ENCODE data around the gene ERMN.

ERMN gene

DNA sequence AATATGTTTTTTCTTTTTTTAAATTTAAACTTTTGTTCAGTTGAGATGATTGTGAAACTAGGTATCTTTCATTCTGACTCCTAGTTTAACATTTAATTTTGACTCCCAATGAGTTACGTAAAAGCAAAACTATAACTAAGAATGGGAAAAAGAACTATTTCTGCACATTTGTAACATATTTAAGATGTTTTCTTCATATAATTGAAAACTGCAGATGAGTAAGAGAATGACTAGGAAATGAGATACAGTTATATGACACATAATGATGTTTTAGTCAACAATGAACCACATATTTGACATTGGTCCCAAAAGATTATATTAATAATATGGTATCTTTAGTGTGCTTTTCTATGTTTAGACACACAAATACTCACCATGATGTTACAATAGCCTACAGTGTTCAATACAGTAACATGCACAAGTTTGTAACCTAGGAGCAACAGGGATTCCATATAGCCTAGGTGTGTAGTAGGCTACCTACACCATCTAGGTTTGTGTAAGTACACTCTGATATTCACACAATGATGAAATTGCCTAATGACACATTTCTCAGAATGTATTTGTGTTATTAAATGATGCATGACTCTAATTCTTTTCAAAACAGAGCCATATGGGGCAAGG lies 12.6 kb downstream of the ERMN start:
- no peak for ATAC-seq (ENCODE audit: insufficient read depth, low read depth)
- Histone ChIP-seq H3K4me2 (ENCODE audit: insufficient read depth, low read length) (no peak overlapping the region), H3K4me1 (ENCODE audit: insufficient read depth, low read length) (no peaks in the 10 kb centered on the region)

DNA sequence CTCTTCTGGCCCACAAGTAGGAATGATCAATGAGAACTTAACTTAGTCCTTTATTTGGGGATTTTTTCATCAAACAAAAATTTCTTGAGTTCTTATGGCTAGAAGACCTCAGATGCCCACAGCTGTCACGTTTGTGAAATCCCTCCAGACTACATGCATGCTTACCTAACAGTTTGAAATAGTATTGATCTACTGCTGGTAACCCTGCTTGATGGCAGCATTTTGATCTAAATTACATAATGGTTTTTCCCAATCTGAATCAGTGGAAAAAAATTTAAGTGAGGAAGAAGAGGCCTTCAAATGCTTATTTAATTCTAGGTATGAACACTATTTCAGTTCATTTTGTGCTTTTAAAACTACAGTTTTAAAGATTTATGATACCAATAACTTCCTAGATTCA lies 13.9 kb downstream of the ERMN start:
- H3K9ac ChIP-seq (ENCODE audit: low read depth, low read length) = no peak overlapping the region

More for the DNA sequence above, 12.6 kb downstream of the ERMN start:
- Histone ChIP-seq H2AFZ (ENCODE audit: low read depth, low read length) (no peak overlapping the region), H3K27me3 (ENCODE audit: insufficient read depth, low read length, poor library complexity) (peaks cover 9% of the 10 kb centered on the region), H3K27ac (ENCODE audit: low read length) (no peak overlapping the region), H3K79me2 (ENCODE audit: insufficient read depth, low read length) (no peaks in the 10 kb centered on the region), H3K4me3 (ENCODE audit: low read depth in 1 of 2, low read length in 2 of 2) (no peak overlapping the region), H3K36me3 (ENCODE audit: insufficient read depth, low read length) (no peaks in the 10 kb centered on the region), H3K9me3 (ENCODE audit: insufficient read depth, low read length, severe bottlenecking) (no peaks in the 10 kb centered on the region), H3K9ac (ENCODE audit: low read depth, low read length) (no peak overlapping the region), H4K20me1 (ENCODE audit: insufficient read depth, low read length) (no peaks in the 10 kb centered on the region)
- TF ChIP-seq, protein P1, sequence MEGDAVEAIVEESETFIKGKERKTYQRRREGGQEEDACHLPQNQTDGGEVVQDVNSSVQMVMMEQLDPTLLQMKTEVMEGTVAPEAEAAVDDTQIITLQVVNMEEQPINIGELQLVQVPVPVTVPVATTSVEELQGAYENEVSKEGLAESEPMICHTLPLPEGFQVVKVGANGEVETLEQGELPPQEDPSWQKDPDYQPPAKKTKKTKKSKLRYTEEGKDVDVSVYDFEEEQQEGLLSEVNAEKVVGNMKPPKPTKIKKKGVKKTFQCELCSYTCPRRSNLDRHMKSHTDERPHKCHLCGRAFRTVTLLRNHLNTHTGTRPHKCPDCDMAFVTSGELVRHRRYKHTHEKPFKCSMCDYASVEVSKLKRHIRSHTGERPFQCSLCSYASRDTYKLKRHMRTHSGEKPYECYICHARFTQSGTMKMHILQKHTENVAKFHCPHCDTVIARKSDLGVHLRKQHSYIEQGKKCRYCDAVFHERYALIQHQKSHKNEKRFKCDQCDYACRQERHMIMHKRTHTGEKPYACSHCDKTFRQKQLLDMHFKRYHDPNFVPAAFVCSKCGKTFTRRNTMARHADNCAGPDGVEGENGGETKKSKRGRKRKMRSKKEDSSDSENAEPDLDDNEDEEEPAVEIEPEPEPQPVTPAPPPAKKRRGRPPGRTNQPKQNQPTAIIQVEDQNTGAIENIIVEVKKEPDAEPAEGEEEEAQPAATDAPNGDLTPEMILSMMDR (IDR thresholded peaks at IDR 0.05; ENCODE audit: borderline replicate concordance, extremely low read depth, low read length, poor library complexity, severe bottlenecking) = no peak
- no peak for TF ChIP-seq EZH2 (IDR thresholded peaks at IDR 0.05; ENCODE audit: borderline replicate concordance, low read depth, low read length, severe bottlenecking)
- no peak for DNase-seq

DNA sequence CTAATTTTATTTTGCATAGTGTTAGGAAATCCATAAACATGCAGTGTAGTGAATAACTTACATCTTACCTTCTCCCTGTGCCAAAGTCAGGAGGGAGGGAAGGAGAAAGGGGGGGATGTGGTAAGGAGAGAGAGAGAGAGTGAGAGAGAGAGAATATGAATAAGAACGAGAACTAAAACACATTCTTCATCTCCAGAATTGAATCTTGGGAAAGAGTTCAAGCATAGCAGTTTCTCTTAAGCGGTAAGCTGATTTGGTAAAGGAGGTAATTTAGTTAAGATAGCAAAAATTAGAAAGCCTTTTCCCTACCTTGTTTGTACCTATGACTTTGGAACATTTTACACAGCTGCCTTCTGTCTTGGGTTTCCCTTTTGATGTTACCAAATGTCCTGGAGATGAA lies 15.7 kb downstream of the ERMN start:
- H3K27me3 ChIP-seq (ENCODE audit: insufficient read depth, low read length, poor library complexity) = peaks cover 17% of the 10 kb centered on the region
- H3K4me2 ChIP-seq (ENCODE audit: insufficient read depth, low read length) = no peak overlapping the region
- TF ChIP-seq, protein P1 (IDR thresholded peaks at IDR 0.05; ENCODE audit: borderline replicate concordance, extremely low read depth, low read length, poor library complexity, severe bottlenecking) = no peak
- TF ChIP-seq EZH2 (IDR thresholded peaks at IDR 0.05; ENCODE audit: borderline replicate concordance, low read depth, low read length, severe bottlenecking) = no peak
- H3K36me3 ChIP-seq (ENCODE audit: insufficient read depth, low read length) = no peaks in the 10 kb centered on the region
- H3K79me2 ChIP-seq (ENCODE audit: insufficient read depth, low read length) = no peaks in the 10 kb centered on the region
- H3K4me3 ChIP-seq (ENCODE audit: low read depth in 1 of 2, low read length in 2 of 2) = no peak overlapping the region
- no peaks in the 10 kb centered on the region for H3K4me1 ChIP-seq (ENCODE audit: insufficient read depth, low read length)
- no peak for ATAC-seq (ENCODE audit: insufficient read depth, low read depth)
- H4K20me1 ChIP-seq (ENCODE audit: insufficient read depth, low read length) = no peaks in the 10 kb centered on the region
- no peak for DNase-seq
- H3K9ac ChIP-seq (ENCODE audit: low read depth, low read length) = no peak overlapping the region
- H3K9me3 ChIP-seq (ENCODE audit: insufficient read depth, low read length, severe bottlenecking) = no peaks in the 10 kb centered on the region
- no peak overlapping the region for H2AFZ ChIP-seq (ENCODE audit: low read depth, low read length)
- H3K27ac ChIP-seq (ENCODE audit: low read length) = no peak overlapping the region

More for the DNA sequence above, 13.9 kb downstream of the ERMN start:
- Histone ChIP-seq H2AFZ (ENCODE audit: low read depth, low read length) (no peak overlapping the region), H3K4me2 (ENCODE audit: insufficient read depth, low read length) (no peak overlapping the region), H3K27me3 (ENCODE audit: insufficient read depth, low read length, poor library complexity) (peaks cover 9% of the 10 kb centered on the region), H3K4me3 (ENCODE audit: low read depth in 1 of 2, low read length in 2 of 2) (no peak overlapping the region), H3K79me2 (ENCODE audit: insufficient read depth, low read length) (no peaks in the 10 kb centered on the region), H3K9me3 (ENCODE audit: insufficient read depth, low read length, severe bottlenecking) (no peaks in the 10 kb centered on the region), H3K36me3 (ENCODE audit: insufficient read depth, low read length) (no peaks in the 10 kb centered on the region), H3K27ac (ENCODE audit: low read length) (no peak overlapping the region), H4K20me1 (ENCODE audit: insufficient read depth, low read length) (no peaks in the 10 kb centered on the region), H3K4me1 (ENCODE audit: insufficient read depth, low read length) (no peaks in the 10 kb centered on the region)
- TF ChIP-seq EZH2 (IDR thresholded peaks at IDR 0.05; ENCODE audit: borderline replicate concordance, low read depth, low read length, severe bottlenecking) = no peak
- TF ChIP-seq, protein P1 (IDR thresholded peaks at IDR 0.05; ENCODE audit: borderline replicate concordance, extremely low read depth, low read length, poor library complexity, severe bottlenecking) = no peak
- DNase-seq = no peak
- no peak for ATAC-seq (ENCODE audit: insufficient read depth, low read depth)
